ENCODE data around the gene JARID2. TPM values are rescaled to one million over a fixed set of nuclear protein-coding genes. Genes with fewer than 3 reads are reported as not detected.

JARID2 gene
- total RNA-seq, 2 experiments from 2014 or later = 25.4 to 25.5 TPM

DNA sequence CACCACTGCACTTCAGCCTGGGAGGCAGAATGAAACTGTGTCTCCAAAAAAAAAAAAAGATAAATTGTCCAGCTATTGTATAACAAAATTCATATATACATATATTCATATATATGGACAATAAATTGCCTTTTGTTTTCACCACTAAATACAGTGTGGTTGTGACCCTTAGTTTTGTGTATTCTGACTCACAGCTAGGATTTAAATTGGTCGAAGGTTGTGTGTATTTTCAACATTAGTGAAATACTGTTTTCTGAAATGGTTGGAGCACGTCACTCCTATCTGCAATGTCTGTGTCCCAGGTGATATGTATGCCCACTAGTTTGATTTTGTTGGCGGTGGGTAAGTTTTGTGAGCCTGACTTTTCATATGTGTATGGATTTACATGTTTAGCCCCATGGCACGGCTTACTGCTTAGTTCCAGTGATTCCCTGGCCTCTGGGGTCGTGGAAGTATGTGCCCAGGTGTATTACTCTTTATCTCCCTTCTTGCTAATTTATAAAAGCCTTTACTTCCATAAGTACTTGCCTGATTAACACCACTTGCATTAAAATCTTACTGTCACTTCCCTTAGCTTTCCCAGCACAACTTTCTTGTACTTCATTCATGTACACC is 33.3 kb downstream of the JARID2 start:
- H3K4me3 Mint-ChIP-seq = no peak overlapping the region
- no peak overlapping the region for H3K27ac Mint-ChIP-seq
- CTCF ChIA-PET = interaction anchor here (1.4 kb wide), 1 partner anchor 9 kb away, joined by 5 read pairs; no protein-coding TSS in a partner anchor
- no peak for ATAC-seq
- H3K27me3 Mint-ChIP-seq = no peaks in the 10 kb centered on the region
- H3K4me1 Mint-ChIP-seq (ENCODE audit: low read depth) = peaks cover 80% of the 10 kb centered on the region
- TF ChIP-seq, protein P1, sequence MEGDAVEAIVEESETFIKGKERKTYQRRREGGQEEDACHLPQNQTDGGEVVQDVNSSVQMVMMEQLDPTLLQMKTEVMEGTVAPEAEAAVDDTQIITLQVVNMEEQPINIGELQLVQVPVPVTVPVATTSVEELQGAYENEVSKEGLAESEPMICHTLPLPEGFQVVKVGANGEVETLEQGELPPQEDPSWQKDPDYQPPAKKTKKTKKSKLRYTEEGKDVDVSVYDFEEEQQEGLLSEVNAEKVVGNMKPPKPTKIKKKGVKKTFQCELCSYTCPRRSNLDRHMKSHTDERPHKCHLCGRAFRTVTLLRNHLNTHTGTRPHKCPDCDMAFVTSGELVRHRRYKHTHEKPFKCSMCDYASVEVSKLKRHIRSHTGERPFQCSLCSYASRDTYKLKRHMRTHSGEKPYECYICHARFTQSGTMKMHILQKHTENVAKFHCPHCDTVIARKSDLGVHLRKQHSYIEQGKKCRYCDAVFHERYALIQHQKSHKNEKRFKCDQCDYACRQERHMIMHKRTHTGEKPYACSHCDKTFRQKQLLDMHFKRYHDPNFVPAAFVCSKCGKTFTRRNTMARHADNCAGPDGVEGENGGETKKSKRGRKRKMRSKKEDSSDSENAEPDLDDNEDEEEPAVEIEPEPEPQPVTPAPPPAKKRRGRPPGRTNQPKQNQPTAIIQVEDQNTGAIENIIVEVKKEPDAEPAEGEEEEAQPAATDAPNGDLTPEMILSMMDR (IDR thresholded peaks at IDR 0.05) = no peak
- DNase-seq = no peak
- H3K36me3 Mint-ChIP-seq (ENCODE audit: low read depth) = peaks cover 16% of the 10 kb centered on the region
- no peaks in the 10 kb centered on the region for H3K9me3 Mint-ChIP-seq
- POLR2A ChIA-PET = interaction anchor here (1.4 kb wide), 1 partner anchor 11 kb away, joined by 3 read pairs; no protein-coding TSS in a partner anchor
- intact Hi-C loops (cut with micrococcal nuclease) = no loop called here

DNA sequence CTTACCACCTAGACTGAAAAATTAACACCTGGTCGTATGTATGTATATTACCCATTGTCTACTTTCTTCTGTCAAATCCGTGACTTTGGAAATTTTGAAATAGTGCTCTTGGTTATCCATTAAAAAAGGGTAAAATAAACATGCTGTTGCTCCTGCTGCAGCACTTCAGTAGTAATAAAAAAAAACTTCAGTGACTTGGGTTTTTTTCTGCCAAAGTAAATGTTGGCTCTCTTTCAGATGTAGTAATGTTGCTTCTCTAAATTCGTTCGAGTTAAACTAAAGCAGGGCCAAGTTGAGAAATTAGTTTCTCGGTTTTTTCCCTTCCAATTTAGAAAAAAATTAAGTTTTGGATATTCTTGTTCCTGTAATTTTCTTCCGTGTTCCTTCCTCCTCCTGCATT is 34.2 kb downstream of the JARID2 start:
- DNase-seq (no peak), ATAC-seq (no peak)
- CTCF ChIA-PET = interaction anchor here (1.4 kb wide), 1 partner anchor 9 kb away, joined by 5 read pairs; no protein-coding TSS in a partner anchor
- H3K9me3 Mint-ChIP-seq = no peaks in the 10 kb centered on the region
- H3K4me3 Mint-ChIP-seq = no peak overlapping the region
- H3K27me3 Mint-ChIP-seq = no peaks in the 10 kb centered on the region
- POLR2A ChIA-PET = interaction anchor here (0.6 to 1.4 kb wide), 2 partner anchors 12 to 372 kb away, joined by 3 to 4 read pairs; no protein-coding TSS in a partner anchor
- intact Hi-C loops (cut with micrococcal nuclease) = no loop called here
- H3K4me1 Mint-ChIP-seq (ENCODE audit: low read depth) = peaks cover 74% of the 10 kb centered on the region
- no peak overlapping the region for H3K27ac Mint-ChIP-seq
- peaks cover 16% of the 10 kb centered on the region for H3K36me3 Mint-ChIP-seq (ENCODE audit: low read depth)
- TF ChIP-seq, protein P1 (IDR thresholded peaks at IDR 0.05) = no peak

DNA sequence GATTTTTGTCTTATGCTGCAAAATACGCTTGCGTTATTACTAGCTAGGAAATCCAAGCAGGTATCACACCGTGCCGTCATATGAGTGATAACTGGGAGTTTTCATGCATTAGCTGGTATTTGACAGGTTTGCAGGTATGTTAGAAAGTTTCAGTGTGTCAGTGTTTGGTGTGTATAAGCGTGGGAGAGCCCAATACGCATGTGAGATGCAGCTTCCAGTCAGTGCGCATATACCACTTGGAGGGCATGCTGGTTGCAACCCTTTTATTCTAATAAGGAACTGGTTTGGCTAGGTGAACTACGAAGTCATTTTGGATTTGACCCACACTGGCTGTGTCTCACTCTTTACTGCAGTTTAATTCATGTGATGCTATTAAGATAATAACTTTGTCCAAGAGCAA is 35.1 kb downstream of the JARID2 start:
- DNase-seq = no peak
- H3K36me3 Mint-ChIP-seq (ENCODE audit: low read depth) = peaks cover 14% of the 10 kb centered on the region
- H3K4me3 Mint-ChIP-seq = no peak overlapping the region
- intact Hi-C loops (cut with micrococcal nuclease) = no loop called here
- peaks cover 70% of the 10 kb centered on the region for H3K4me1 Mint-ChIP-seq (ENCODE audit: low read depth)
- no peak for ATAC-seq
- no peaks in the 10 kb centered on the region for H3K9me3 Mint-ChIP-seq
- no peaks in the 10 kb centered on the region for H3K27me3 Mint-ChIP-seq
- ChIA-PET CTCF (interaction anchor here (1.7 kb wide), 1 partner anchor 15 kb away, joined by 4 read pairs; no protein-coding TSS in a partner anchor), POLR2A (interaction anchor here (0.6 kb wide), 1 partner anchor 12 kb away, joined by 3 read pairs; no protein-coding TSS in a partner anchor)
- H3K27ac Mint-ChIP-seq = peak overlapping the region; percentile 27
- TF ChIP-seq, protein P1 (IDR thresholded peaks at IDR 0.05) = no peak

DNA sequence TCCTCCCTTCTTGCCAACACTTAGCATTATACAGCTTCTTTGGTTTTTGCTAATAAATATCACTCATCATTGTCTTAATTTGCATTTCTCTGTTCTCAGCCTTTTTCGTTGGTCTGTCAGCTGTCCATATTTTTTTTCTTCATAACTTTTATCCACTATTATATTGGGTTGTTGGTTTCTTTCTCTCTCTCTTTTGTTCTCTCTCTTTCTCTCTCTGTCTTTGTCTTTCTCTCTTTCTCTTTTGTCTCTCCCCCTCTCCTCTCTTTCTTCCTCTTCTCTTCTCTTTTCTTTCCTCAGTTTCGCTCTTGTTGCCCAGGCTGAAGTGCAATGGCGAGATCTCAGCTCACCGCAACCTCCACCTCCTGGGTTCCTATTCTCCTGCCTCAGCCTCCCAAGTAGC is 36.5 kb downstream of the JARID2 start:
- CTCF ChIA-PET = interaction anchor here (1.4 to 1.7 kb wide), 2 partner anchors 14 to 17 kb away, joined by 3 to 4 read pairs; no protein-coding TSS in a partner anchor
- peak overlapping the region; percentile 38 for H3K27ac Mint-ChIP-seq
- POLR2A ChIA-PET = no interaction called here
- H3K36me3 Mint-ChIP-seq (ENCODE audit: low read depth) = peaks cover 9% of the 10 kb centered on the region
- peaks cover 57% of the 10 kb centered on the region for H3K4me1 Mint-ChIP-seq (ENCODE audit: low read depth)
- H3K4me3 Mint-ChIP-seq = no peak overlapping the region
- intact Hi-C loops (cut with micrococcal nuclease) = no loop called here
- no peak for ATAC-seq
- TF ChIP-seq, protein P1 (IDR thresholded peaks at IDR 0.05) = no peak
- DNase-seq = no peak
- no peaks in the 10 kb centered on the region for H3K9me3 Mint-ChIP-seq
- no peaks in the 10 kb centered on the region for H3K27me3 Mint-ChIP-seq

- Mint-ChIP-seq H3K36me3 (ENCODE audit: low read depth) (peaks cover 15% of the 10 kb centered on the region), H3K4me1 (ENCODE audit: low read depth) (peaks cover 62% of the 10 kb centered on the region), H3K4me3 (no peak overlapping the region), H3K27me3 (no peaks in the 10 kb centered on the region), H3K9me3 (no peaks in the 10 kb centered on the region), H3K27ac (no peak overlapping the region)
- TF ChIP-seq, protein P1 (IDR thresholded peaks at IDR 0.05) = no peak
- DNase-seq = no peak
- ChIA-PET CTCF (no interaction called here), POLR2A (no interaction called here)
- no peak for ATAC-seq
- intact Hi-C loops (cut with micrococcal nuclease) = no loop called here
Observed at GRCh38 chr6:15283986-15284361, 38.1 kb downstream of the JARID2 start.
